H1 (cell line): Measurements from ENCODE around the gene EFEMP2. TPM values are rescaled to one million over a fixed set of nuclear protein-coding genes. Genes with fewer than 3 reads are reported as not detected.

Experiments
- CTCF ChIA-PET: fragments of 300-600 bp; sonication (Branson Sonifier 250); formaldehyde crosslinking; loops from one replicate; lab custom pipeline; 2021; ENCODE audit not compliant: partially characterized antibody; lab: Charles Lee
- POLR2A ChIA-PET: fragments of 300-600 bp; sonication (Branson Sonifier 250); formaldehyde crosslinking; loops from one replicate; lab custom pipeline; 2021; ENCODE audit warnings: inconsistent platforms; ENCODE audit not compliant: partially characterized antibody; lab: Charles Lee
- DNase-seq, 2 experiments: peaks; one replicate each; pipeline versions ENCODE4 v3.0.0 to v3.0.0-alpha.2; 2010 to 2022; ENCODE audit warnings: low spot score in 2 of 2, low read depth in 1 of 2, mixed read lengths in 1 of 2
- FAIRE-seq: peaks from 2 replicates; lab custom pipeline; 2011; peaks lifted over from hg19 to GRCh38; lab: Jason Lieb, UNC
- H2AFZ ChIP-seq: 2 replicates; pipeline ENCODE4 v1.8.1; 2012; ENCODE audit warnings: low read length, inconsistent platforms
- H2AK5ac ChIP-seq: 2 replicates; pipeline ENCODE4 v1.6.1; 2013; ENCODE audit warnings: low read depth, low read length
- H2BK120ac ChIP-seq: replicated peaks from 2 replicates; pipeline ENCODE3; 2013; ENCODE audit warnings: low read depth, low read length, inconsistent platforms
- H2BK12ac ChIP-seq: 2 replicates; pipeline ENCODE4 v1.6.1; 2013; ENCODE audit warnings: low read depth, low read length
- H2BK15ac ChIP-seq: 2 replicates; pipeline ENCODE4 v1.6.1; 2013; ENCODE audit warnings: low read length
- H2BK20ac ChIP-seq: 2 replicates; pipeline ENCODE4 v1.6.1; 2013; ENCODE audit warnings: low read length
- H2BK5ac ChIP-seq: 2 replicates; pipeline ENCODE4 v1.6.1; 2013; ENCODE audit warnings: low read depth, low read length
- H3K14ac ChIP-seq: 2 replicates; pipeline ENCODE4 v1.6.1; 2013; ENCODE audit warnings: inconsistent platforms; ENCODE audit not compliant: insufficient read length
- H3K18ac ChIP-seq: 2 replicates; pipeline ENCODE4 v1.6.1; 2013; ENCODE audit warnings: low read length; ENCODE audit errors: extremely low read depth
- H3K23ac ChIP-seq: 2 replicates; pipeline ENCODE4 v1.6.1; 2013; ENCODE audit warnings: inconsistent platforms; ENCODE audit not compliant: insufficient read length
- H3K23me2 ChIP-seq: 2 replicates; pipeline ENCODE4 v1.6.1; 2013; ENCODE audit warnings: low read depth, low read length
- H3K27ac ChIP-seq: 2 replicates; pipeline ENCODE4 v1.6.1; 2011; ENCODE audit warnings: low read depth, low read length, inconsistent platforms
- H3K27me3 ChIP-seq, 4 experiments: replicated peaks in 1 of 4; 1 replicate in 1 of 4; 2 replicates in 3 of 4; pipeline versions ENCODE4 v1.6.1 to v1.8.1; 2011 to 2013; ENCODE audit warnings: low read length in 3 of 4, mild to moderate bottlenecking in 3 of 4, inconsistent platforms in 2 of 4, mixed read lengths in 2 of 4, moderate library complexity in 1 of 4; ENCODE audit not compliant: control insufficient read depth in 3 of 4, insufficient read depth in 3 of 4; ENCODE audit errors: extremely low read depth in 1 of 4
- H3K36me3 ChIP-seq, 4 experiments: 2 replicates each; pipeline versions ENCODE4 v1.6.1 to v1.8.1; 2011 to 2013; ENCODE audit warnings: mild to moderate bottlenecking in 4 of 4, low read length in 3 of 4, moderate library complexity in 2 of 4, control low read depth in 1 of 4, inconsistent platforms in 1 of 4; ENCODE audit not compliant: insufficient read depth in 4 of 4, control insufficient read depth in 2 of 4
- H3K4ac ChIP-seq: replicated peaks from 2 replicates; pipeline ENCODE3; 2013; ENCODE audit warnings: low read length, low read depth, mixed read lengths, inconsistent platforms; ENCODE audit not compliant: insufficient read length
- H3K4me1 ChIP-seq, 4 experiments: replicated peaks in 1 of 4; 1 replicate in 1 of 4; 2 replicates in 3 of 4; pipeline versions ENCODE4 v1.6.1 to v1.8.1; 2011 to 2013; ENCODE audit warnings: low read length in 3 of 4, inconsistent platforms in 2 of 4, mixed read lengths in 1 of 4; ENCODE audit not compliant: insufficient read depth in 4 of 4, control insufficient read depth in 3 of 4
- H3K4me2 ChIP-seq, 2 experiments: 2 replicates each; pipeline versions ENCODE4 v1.6.1 to v1.8.1; 2011 to 2013; ENCODE audit warnings: low read depth in 2 of 2, low read length in 2 of 2, control low read depth in 1 of 2, inconsistent platforms in 1 of 2, mild to moderate bottlenecking in 1 of 2; ENCODE audit not compliant: insufficient read depth in 1 of 2
- H3K4me3 ChIP-seq, 4 experiments: fragments of 200-600, 300-600 bp in 1 of 4; sonication (generic), shearing (Covaris generic), sonication (Bioruptor Twin) in 1 of 4; 2 replicates each; pipeline versions ENCODE4 v1.5.1 to v1.8.1; 2011 to 2016; ENCODE audit warnings: low read length in 4 of 4, low read depth in 3 of 4, control low read depth in 2 of 4, inconsistent platforms in 2 of 4, mild to moderate bottlenecking in 2 of 4, mixed read lengths in 1 of 4, moderate library complexity in 1 of 4; ENCODE audit not compliant: insufficient read depth in 2 of 4; ENCODE audit errors: extremely low read depth in 1 of 4
- H3K56ac ChIP-seq: replicated peaks from 2 replicates; pipeline ENCODE3; 2013; ENCODE audit warnings: low read depth, mild to moderate bottlenecking, mixed read lengths, low read length, inconsistent platforms; ENCODE audit not compliant: insufficient read length
- H3K79me1 ChIP-seq: 2 replicates; pipeline ENCODE4 v1.6.1; 2013; ENCODE audit warnings: low read depth, low read length, control low read depth
- H3K79me2 ChIP-seq, 2 experiments: 2 replicates each; pipeline versions ENCODE4 v1.6.1 to v1.8.1; 2012 to 2013; ENCODE audit warnings: low read length in 2 of 2, mild to moderate bottlenecking in 2 of 2, inconsistent platforms in 1 of 2; ENCODE audit not compliant: insufficient read depth in 2 of 2, control insufficient read depth in 1 of 2
- H3K9ac ChIP-seq, 4 experiments: replicated peaks in 1 of 4; 1 replicate in 1 of 4; 2 replicates in 3 of 4; pipeline versions ENCODE4 v1.6.1 to v1.8.1; 2011 to 2013; ENCODE audit warnings: low read depth in 3 of 4, low read length in 3 of 4, control low read depth in 2 of 4, mild to moderate bottlenecking in 2 of 4, moderate library complexity in 2 of 4, inconsistent platforms in 1 of 4; ENCODE audit errors: extremely low read depth in 1 of 4
- H3K9me3 ChIP-seq, 2 experiments: 2 replicates each; pipeline versions ENCODE4 v1.6.1 to v1.8.1; 2012 to 2013; ENCODE audit warnings: mild to moderate bottlenecking in 2 of 2, moderate library complexity in 2 of 2, control low read depth in 1 of 2, inconsistent platforms in 1 of 2, low read depth in 1 of 2, low read length in 1 of 2, mixed read lengths in 1 of 2; ENCODE audit not compliant: insufficient read depth in 2 of 2
- H4K20me1 ChIP-seq, 2 experiments: replicated peaks in 1 of 2; 2 replicates each; pipeline versions ENCODE3 to v1.8.1; 2011 to 2013; ENCODE audit warnings: inconsistent platforms in 2 of 2, low read length in 2 of 2, mild to moderate bottlenecking in 1 of 2; ENCODE audit not compliant: insufficient read depth in 2 of 2, control insufficient read depth in 1 of 2
- H4K5ac ChIP-seq: 2 replicates; pipeline ENCODE4 v1.6.1; 2013; ENCODE audit warnings: low read length, low read depth, mixed read lengths, inconsistent platforms; ENCODE audit not compliant: insufficient read length
- H4K8ac ChIP-seq: 2 replicates; pipeline ENCODE4 v1.8.0; 2013; ENCODE audit warnings: mild to moderate bottlenecking, moderate library complexity, low read length, inconsistent platforms; ENCODE audit not compliant: insufficient read depth; ENCODE audit errors: extremely low read depth
- H4K91ac ChIP-seq: replicated peaks from 2 replicates; pipeline ENCODE3; 2013; ENCODE audit warnings: low read length, mixed read lengths, inconsistent platforms; ENCODE audit not compliant: insufficient read length
- EGR1 ChIP-seq: IDR thresholded peaks from 2 replicates; pipeline ENCODE4 v1.6.1; 2011; ENCODE audit warnings: low read depth, low read length, borderline replicate concordance
- EZH2 ChIP-seq: fragments of 200-600 bp; sonication (generic); IDR thresholded peaks from 2 replicates; pipeline ENCODE4 v1.7.1; 2012; ENCODE audit warnings: low read depth, mild to moderate bottlenecking, moderate library complexity, low read length, inconsistent platforms; ENCODE audit not compliant: severe bottlenecking
- FOSL1 ChIP-seq: IDR thresholded peaks from 2 replicates; pipeline ENCODE4 v1.6.1; 2011; ENCODE audit warnings: mild to moderate bottlenecking, low read depth, low read length, moderate library complexity; ENCODE audit not compliant: insufficient read depth
- GABPA ChIP-seq: IDR thresholded peaks from 2 replicates; pipeline ENCODE4 v1.6.1; 2011; ENCODE audit warnings: mild to moderate bottlenecking, low read length, moderate library complexity, borderline replicate concordance; ENCODE audit not compliant: insufficient read depth
- HDAC2 ChIP-seq, 2 experiments: fragments of 300-600 bp in 1 of 2; sonication (generic) in 1 of 2; IDR thresholded peaks; 2 replicates each; pipeline ENCODE4 v1.6.1; 2011 to 2012; ENCODE audit warnings: low read depth in 2 of 2, low read length in 2 of 2, mild to moderate bottlenecking in 2 of 2, moderate library complexity in 2 of 2, borderline replicate concordance in 1 of 2, inconsistent platforms in 1 of 2
- JUND ChIP-seq: IDR thresholded peaks from 2 replicates; pipeline ENCODE4 v1.6.1; 2011; ENCODE audit warnings: mild to moderate bottlenecking, improper control_type of control experiment, low read length
- PHF8 ChIP-seq: fragments of 200-600 bp; sonication (generic); conservative IDR thresholded peaks from 2 replicates; pipeline ENCODE4 v1.7.1; 2012; ENCODE audit warnings: low read depth, mild to moderate bottlenecking, inconsistent platforms, low read length, moderate library complexity
- RBBP5 ChIP-seq: IDR thresholded peaks from 2 replicates; pipeline ENCODE4 v1.7.1; 2012; ENCODE audit warnings: low read depth, mild to moderate bottlenecking, inconsistent platforms, low read length, moderate library complexity, borderline replicate concordance
- RFX5 ChIP-seq: IDR thresholded peaks from 2 replicates; pipeline ENCODE4 v1.6.1; 2011; ENCODE audit warnings: low read depth, low read length, improper control_type of control experiment, borderline replicate concordance
- SP1 ChIP-seq: IDR thresholded peaks from 2 replicates; pipeline ENCODE4 v1.6.1; 2011; ENCODE audit warnings: low read depth, low read length
- TAF1 ChIP-seq: IDR thresholded peaks from 2 replicates; pipeline ENCODE4 v1.6.1; 2011; ENCODE audit warnings: mild to moderate bottlenecking, low read depth, low read length
- TAF7 ChIP-seq: optimal IDR thresholded peaks from 2 replicates; pipeline ENCODE3; 2011; ENCODE audit warnings: low read depth, mild to moderate bottlenecking, inconsistent platforms, low read length, moderate library complexity, borderline replicate concordance
- ZNF274 ChIP-seq: IDR thresholded peaks from 2 replicates; pipeline ENCODE4 v1.7.0; 2012; ENCODE audit warnings: low read length, borderline replicate concordance; ENCODE audit errors: extremely low read depth
- WGBS, 2 experiments: shearing (Covaris generic) in 1 of 2; methylation state at CpG; one replicate each; pipeline versions ENCODE4 v1.1.6 to v1.1.7; 2013 to 2015; ENCODE audit warnings: low lambda C conversion rate in 2 of 2, mixed read lengths in 2 of 2, inconsistent platforms in 1 of 2, low coverage in 1 of 2, missing lambda C conversion rate in 1 of 2; ENCODE audit not compliant: insufficient replicate concordance in 2 of 2, insufficient coverage in 1 of 2, insufficient read length in 1 of 2; ENCODE audit errors: extremely low coverage in 1 of 2, missing lambda C conversion rate in 1 of 2; 5-methylcytosine and 5-hydroxymethylcytosine counted together
- polyA plus RNA-seq, 7 experiments: library from polyadenylated mRNA; depleted of rRNA in 3 of 7; stranded (reverse) in 5 of 7; unstranded in 2 of 7; fragments of >200 nt in 5 of 7; fragments of 200-250 nt in 2 of 7; gene quantifications; 1 replicate in 5 of 7; 2 replicates in 1 of 7; 4 replicates in 1 of 7; pipeline versions ENCODE4 v1.2.1 to v1.2.3, GENCODE V29; 2011 to 2013; ENCODE audit warnings: missing spikeins in 2 of 7, mixed read lengths in 2 of 7
- total RNA-seq: library from RNA; stranded (reverse); fragmentation: NEBNext Ultra II Directional; extraction: Animal tissue kit (Norgen Biotek cat#: 25700); gene quantifications from 2 replicates; pipeline ENCODE4 v1.2.1, GENCODE V29; 2021

The EFEMP2 gene
- total and polyA plus RNA-seq, 2 of the 8 experiments (the other 6 are each of a cell fraction or from before 2014, with no cell fraction given), result 8.8 to 17.2 TPM

DNA sequence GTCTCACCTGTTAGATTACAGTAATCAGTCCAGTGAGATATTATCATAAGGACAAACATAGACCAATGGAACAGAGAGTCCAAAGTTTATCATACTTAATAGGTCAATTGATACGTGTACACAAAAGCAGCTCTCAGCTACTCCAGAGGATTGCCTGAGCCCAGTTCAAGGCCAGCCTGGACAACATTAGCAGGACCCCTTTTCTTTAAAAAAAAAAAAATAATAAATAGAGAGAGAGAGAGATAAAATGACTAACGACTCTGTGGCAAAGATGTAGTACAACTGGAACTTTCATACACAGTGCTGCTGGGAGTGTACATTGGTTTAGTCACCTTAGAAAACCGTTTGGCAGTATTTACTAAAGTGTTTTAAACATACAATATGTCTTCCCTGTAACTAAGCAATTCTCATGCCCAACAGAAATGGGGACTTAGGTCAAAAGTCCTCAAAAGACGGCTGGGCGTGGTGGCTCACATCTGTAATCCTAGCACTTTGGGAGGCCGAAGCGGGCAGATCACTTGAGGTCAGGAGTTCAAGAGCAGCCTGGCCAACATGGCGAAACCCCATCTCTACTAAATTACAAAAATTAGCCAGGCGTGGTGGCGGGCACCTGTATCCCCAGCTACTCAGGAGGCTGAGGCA is 28.2 kb downstream of the EFEMP2 start:
- no peaks in the 10 kb centered on the region for H3K36me3 ChIP-seq
- no peaks in the 10 kb centered on the region for H3K9me3 ChIP-seq
- no peak overlapping the region for H3K18ac ChIP-seq
- H3K4me1 ChIP-seq, result no peaks in the 10 kb centered on the region; a peak in 1 of 7 replicates
- H3K79me1 ChIP-seq, result no peaks in the 10 kb centered on the region
- no peak overlapping the region for H3K23ac ChIP-seq
- no peak overlapping the region for H3K9ac ChIP-seq
- no peaks in the 10 kb centered on the region for H3K79me2 ChIP-seq
- no peak for DNase-seq
- H2BK5ac ChIP-seq, result no peak overlapping the region
- no peak overlapping the region for H4K8ac ChIP-seq
- H4K20me1 ChIP-seq, result no peaks in the 10 kb centered on the region
- no peak overlapping the region for H2AFZ ChIP-seq
- WGBS, 2 experiments, result 81% methylated on average over 10 of the region's 10 CpGs; no CpG with 5 or more reads in 1 of the 2 experiments
- FAIRE-seq, result no peak
- H3K56ac ChIP-seq, result no peak overlapping the region
- no peaks in the 10 kb centered on the region; a peak in 1 of 7 replicates for H3K27me3 ChIP-seq
- ChIA-PET POLR2A (interaction anchor here (0.6 to 38.3 kb wide), 4 partner anchors 9 to 474 kb away, joined by 3 to 1071 read pairs (median 4); partner anchors contain the start of genes CCDC85B, CFL1, CTSW and EFEMP2), CTCF (interaction anchor here (0.5 to 15.2 kb wide), 7 partner anchors 8 to 124 kb away, joined by 3 to 283 read pairs (median 6); partner anchors contain the start of genes CCDC85B, CFL1, CTSW and FIBP)
- H2BK15ac ChIP-seq, result no peak overlapping the region
- H2AK5ac ChIP-seq, result no peak overlapping the region
- H2BK20ac ChIP-seq, result no peak overlapping the region
- H4K91ac ChIP-seq, result no peak overlapping the region
- no peaks in the 10 kb centered on the region for H3K23me2 ChIP-seq
- no peak overlapping the region for H3K27ac ChIP-seq
- no peak overlapping the region for H3K4ac ChIP-seq
- H2BK12ac ChIP-seq, result no peak overlapping the region
- H3K4me3 ChIP-seq, result no peak overlapping the region
- no peak overlapping the region for H2BK120ac ChIP-seq
- no peak overlapping the region for H3K14ac ChIP-seq
- H4K5ac ChIP-seq, result no peak overlapping the region
- no peak overlapping the region for H3K4me2 ChIP-seq
- TF ChIP-seq EGR1 (no peak), RFX5 (no peak), HDAC2 (IDR thresholded peaks at IDR 0.05; ENCODE audit: borderline replicate concordance in 1 of 2, low read depth in 2 of 2, low read length in 2 of 2) (no peak), PHF8 (no peak), JUND (no peak), TAF7 (no peak), GABPA (no peak), TAF1 (no peak), RBBP5 (no peak), SP1 (no peak), FOSL1 (no peak), ZNF274 (no peak), EZH2 (no peak)
